Neutrophil (primary cell): ENCODE measurements around the gene TVP23C.
A peak's percentile ranks its signal among the peaks of the same experiment; 100 is the strongest.

ENCODE experiments used
- H3K27ac ChIP-seq: fragments of 200-600 bp; sonication (generic); 2 replicates; pipeline ENCODE4 v1.5.1; 2016; ENCODE audit warnings: mild to moderate bottlenecking, moderate library complexity
- H3K27me3 ChIP-seq: fragments of 200-600 bp; sonication (generic); 2 replicates; pipeline ENCODE4 v1.6.0; 2016; ENCODE audit warnings: mild to moderate bottlenecking
- H3K36me3 ChIP-seq: fragments of 200-600 bp; sonication (generic); 2 replicates; pipeline ENCODE4 v1.5.1; 2017
- H3K4me1 ChIP-seq, 2 experiments: fragments of 200-600 bp in 1 of 2; sonication (generic) in 1 of 2; 1 replicate in 1 of 2; 2 replicates in 1 of 2; pipeline versions ENCODE4 v1.5.1 to v1.6.1; 2013 to 2016; ENCODE audit warnings: low read depth in 1 of 2, low read length in 1 of 2, mild to moderate bottlenecking in 1 of 2, moderate library complexity in 1 of 2; ENCODE audit not compliant: control insufficient read depth in 1 of 2, insufficient read depth in 1 of 2
- H3K4me3 ChIP-seq, 2 experiments: fragments of 200-600 bp in 1 of 2; sonication (generic) in 1 of 2; 1 replicate in 1 of 2; 2 replicates in 1 of 2; pipeline ENCODE4 v1.5.1; 2013 to 2016; ENCODE audit warnings: low read depth in 1 of 2, low read length in 1 of 2, mild to moderate bottlenecking in 1 of 2, moderate library complexity in 1 of 2
- H3K9me3 ChIP-seq: fragments of 200-600 bp; sonication (generic); 2 replicates; pipeline ENCODE4 v1.5.1; 2016
- TF ChIP-seq, protein P1 (sequence below): fragments of 200-600 bp; sonication (generic); IDR thresholded peaks from 2 replicates; pipeline ENCODE4 v1.5.1; 2016; ENCODE audit warnings: antibody characterized with exemption

Gene TVP23C

DNA sequence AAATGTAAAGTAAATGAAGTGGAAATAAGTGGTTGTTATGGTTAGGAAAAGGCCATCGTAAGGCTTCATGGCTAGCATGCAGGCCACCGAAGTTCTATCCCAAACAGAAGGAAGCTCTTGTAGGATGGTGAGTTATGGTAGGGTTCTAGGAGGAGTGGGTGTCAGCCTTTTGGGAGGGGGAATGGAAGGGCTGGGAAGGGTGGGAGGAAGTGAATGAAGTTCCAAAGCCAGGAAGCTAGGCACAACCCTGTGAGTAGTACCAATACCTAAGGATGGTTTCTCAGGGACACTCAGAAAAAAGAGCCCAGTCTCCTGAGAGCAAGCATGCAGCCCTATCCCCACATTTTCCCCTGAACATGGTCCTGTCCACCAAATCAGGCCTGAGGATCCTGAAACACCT, 59.6 kb downstream of the TVP23C start:
- Histone ChIP-seq H3K4me3 (no peak overlapping the region), H3K4me1 (peaks cover 11 to 16% of the 10 kb centered on the region in 2 experiments), H3K27ac (no peak overlapping the region), H3K9me3 (no peaks in the 10 kb centered on the region), H3K27me3 (no peaks in the 10 kb centered on the region), H3K36me3 (no peaks in the 10 kb centered on the region)
- TF ChIP-seq, protein P1, sequence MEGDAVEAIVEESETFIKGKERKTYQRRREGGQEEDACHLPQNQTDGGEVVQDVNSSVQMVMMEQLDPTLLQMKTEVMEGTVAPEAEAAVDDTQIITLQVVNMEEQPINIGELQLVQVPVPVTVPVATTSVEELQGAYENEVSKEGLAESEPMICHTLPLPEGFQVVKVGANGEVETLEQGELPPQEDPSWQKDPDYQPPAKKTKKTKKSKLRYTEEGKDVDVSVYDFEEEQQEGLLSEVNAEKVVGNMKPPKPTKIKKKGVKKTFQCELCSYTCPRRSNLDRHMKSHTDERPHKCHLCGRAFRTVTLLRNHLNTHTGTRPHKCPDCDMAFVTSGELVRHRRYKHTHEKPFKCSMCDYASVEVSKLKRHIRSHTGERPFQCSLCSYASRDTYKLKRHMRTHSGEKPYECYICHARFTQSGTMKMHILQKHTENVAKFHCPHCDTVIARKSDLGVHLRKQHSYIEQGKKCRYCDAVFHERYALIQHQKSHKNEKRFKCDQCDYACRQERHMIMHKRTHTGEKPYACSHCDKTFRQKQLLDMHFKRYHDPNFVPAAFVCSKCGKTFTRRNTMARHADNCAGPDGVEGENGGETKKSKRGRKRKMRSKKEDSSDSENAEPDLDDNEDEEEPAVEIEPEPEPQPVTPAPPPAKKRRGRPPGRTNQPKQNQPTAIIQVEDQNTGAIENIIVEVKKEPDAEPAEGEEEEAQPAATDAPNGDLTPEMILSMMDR = no peak

GRCh38 chr17:15502369-15503112, 60.7 kb downstream of the TVP23C start:
- H3K27me3 ChIP-seq = no peaks in the 10 kb centered on the region
- H3K9me3 ChIP-seq = no peaks in the 10 kb centered on the region
- TF ChIP-seq, protein P1 = peak; percentile 81
- peak overlapping the region in 1 of 2 experiments; percentile 44 for H3K4me3 ChIP-seq
- peaks cover 11 to 16% of the 10 kb centered on the region in 2 experiments for H3K4me1 ChIP-seq
- H3K36me3 ChIP-seq = no peaks in the 10 kb centered on the region
- peak overlapping the region; percentile 60 for H3K27ac ChIP-seq

- Histone ChIP-seq H3K4me1 (peaks cover 11 to 16% of the 10 kb centered on the region in 2 experiments), H3K4me3 (no peak overlapping the region), H3K36me3 (no peaks in the 10 kb centered on the region), H3K27ac (peak overlapping the region; percentile 60), H3K9me3 (no peaks in the 10 kb centered on the region), H3K27me3 (no peaks in the 10 kb centered on the region)
- TF ChIP-seq, protein P1 = no peak
These were observed 61.5 kb downstream of the TVP23C start for GRCh38 chr17:15501793-15502192.

DNA sequence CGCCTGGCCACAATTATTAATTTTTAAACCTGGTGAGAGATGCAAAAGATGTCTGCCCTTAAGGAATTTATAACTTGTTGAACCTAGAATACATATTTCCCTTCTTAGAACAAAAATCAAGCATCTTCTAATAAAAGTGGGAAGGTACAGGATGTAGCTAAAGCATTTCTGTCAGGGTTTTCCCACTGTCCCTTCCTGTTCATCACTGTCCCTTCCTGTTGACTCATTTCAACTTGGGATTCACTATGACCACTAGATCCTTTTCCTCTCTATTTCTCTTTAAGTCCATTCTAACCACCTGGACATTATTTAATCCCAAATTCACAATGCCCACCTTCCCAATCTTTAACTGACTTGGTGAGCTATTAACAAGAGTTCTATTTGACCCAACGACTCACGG, 62.0 kb downstream of the TVP23C start:
- peaks cover 11 to 16% of the 10 kb centered on the region in 2 experiments for H3K4me1 ChIP-seq
- H3K36me3 ChIP-seq = no peaks in the 10 kb centered on the region
- H3K9me3 ChIP-seq = no peaks in the 10 kb centered on the region
- TF ChIP-seq, protein P1 = no peak
- no peaks in the 10 kb centered on the region for H3K27me3 ChIP-seq
- H3K27ac ChIP-seq = no peak overlapping the region
- no peak overlapping the region for H3K4me3 ChIP-seq

GRCh38 chr17:15498107-15498506, 65.2 kb downstream of the TVP23C start:
- Histone ChIP-seq H3K36me3 (no peaks in the 10 kb centered on the region), H3K9me3 (no peaks in the 10 kb centered on the region), H3K4me3 (no peak overlapping the region), H3K27ac (no peak overlapping the region), H3K4me1 (peaks cover 10 to 15% of the 10 kb centered on the region in 2 experiments), H3K27me3 (no peaks in the 10 kb centered on the region)
- TF ChIP-seq, protein P1 = no peak
